GM21723 (cell line): ENCODE measurements around the gene EML1.
A peak's percentile ranks its signal among the peaks of the same experiment; 100 is the strongest.

ENCODE experiments used
- ATAC-seq: cut with Tn5 transposase; IDR thresholded peaks from one replicate; pipeline ENCODE4 v1.9.1; 2021; ENCODE audit warnings: mild to moderate bottlenecking, moderate library complexity; ENCODE audit not compliant: unreplicated experiment

Gene EML1

GRCh38 chr14:99793213-99794150, at the start of gene EML1:
Gene EML1 (plus strand): TSS chr14:99793413. CDS start chr14:99793477, 64 bp downstream.
- ATAC-seq = peak; percentile 95

GRCh38 chr14:99744199-99744872, 48.9 kb upstream of the EML1 start:
- no peak for ATAC-seq

DNA sequence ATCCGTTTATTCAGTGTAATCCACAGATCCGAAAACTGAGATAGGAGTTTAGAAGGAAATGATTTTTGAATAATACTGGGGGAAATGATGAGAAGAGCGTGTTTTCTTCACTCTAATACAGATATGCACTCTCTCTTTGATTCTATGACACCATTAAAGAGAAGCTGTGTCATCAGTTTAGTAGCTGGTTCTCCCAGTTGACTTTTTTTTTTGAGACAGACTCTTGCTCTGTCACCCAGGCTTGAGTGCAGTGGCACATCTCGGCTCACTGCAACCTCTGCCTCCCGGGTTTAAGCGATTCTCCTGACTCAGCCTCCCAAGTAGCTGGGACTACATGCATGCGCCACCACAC, 48.4 kb upstream of the EML1 start:
- no peak for ATAC-seq

GRCh38 chr14:99745307-99745951, 47.8 kb upstream of the EML1 start:
- no peak for ATAC-seq

DNA sequence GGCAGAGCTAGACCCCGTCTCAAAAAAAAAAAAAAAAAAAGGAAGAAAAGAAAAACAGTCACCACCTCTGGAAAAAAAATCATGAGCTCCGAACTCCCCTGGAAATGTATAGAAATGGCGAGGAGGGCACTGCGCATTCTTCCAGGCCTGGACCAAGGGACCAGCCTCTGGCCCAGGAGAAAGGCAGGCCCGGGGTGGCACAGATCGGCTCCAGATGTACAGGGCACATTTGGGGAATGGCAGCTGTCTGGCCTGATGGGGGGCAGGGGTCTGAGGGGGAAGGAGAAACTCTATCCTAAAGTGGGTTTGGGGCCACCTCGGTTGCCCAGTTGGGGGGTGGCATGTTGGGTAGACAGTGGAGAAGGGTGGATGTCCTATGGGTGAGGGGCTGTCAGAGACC, 46.0 kb upstream of the EML1 start:
- no peak for ATAC-seq

GRCh38 chr14:99747582-99748330, 45.5 kb upstream of the EML1 start:
- ATAC-seq = no peak

- ATAC-seq = no peak
These were observed 44.7 kb upstream of the EML1 start for GRCh38 chr14:99748529-99748928.

- ATAC-seq = no peak
These were observed 44.1 kb upstream of the EML1 start for GRCh38 chr14:99749142-99749541.

- ATAC-seq = no peak
These were observed 43.2 kb upstream of the EML1 start for GRCh38 chr14:99749763-99750715.

- ATAC-seq = no peak
These were observed 42.3 kb upstream of the EML1 start for GRCh38 chr14:99750746-99751450.

- no peak for ATAC-seq
These were observed 41.4 kb upstream of the EML1 start for GRCh38 chr14:99751539-99752485.

- ATAC-seq = no peak
These were observed 40.6 kb upstream of the EML1 start for GRCh38 chr14:99752486-99753121.

DNA sequence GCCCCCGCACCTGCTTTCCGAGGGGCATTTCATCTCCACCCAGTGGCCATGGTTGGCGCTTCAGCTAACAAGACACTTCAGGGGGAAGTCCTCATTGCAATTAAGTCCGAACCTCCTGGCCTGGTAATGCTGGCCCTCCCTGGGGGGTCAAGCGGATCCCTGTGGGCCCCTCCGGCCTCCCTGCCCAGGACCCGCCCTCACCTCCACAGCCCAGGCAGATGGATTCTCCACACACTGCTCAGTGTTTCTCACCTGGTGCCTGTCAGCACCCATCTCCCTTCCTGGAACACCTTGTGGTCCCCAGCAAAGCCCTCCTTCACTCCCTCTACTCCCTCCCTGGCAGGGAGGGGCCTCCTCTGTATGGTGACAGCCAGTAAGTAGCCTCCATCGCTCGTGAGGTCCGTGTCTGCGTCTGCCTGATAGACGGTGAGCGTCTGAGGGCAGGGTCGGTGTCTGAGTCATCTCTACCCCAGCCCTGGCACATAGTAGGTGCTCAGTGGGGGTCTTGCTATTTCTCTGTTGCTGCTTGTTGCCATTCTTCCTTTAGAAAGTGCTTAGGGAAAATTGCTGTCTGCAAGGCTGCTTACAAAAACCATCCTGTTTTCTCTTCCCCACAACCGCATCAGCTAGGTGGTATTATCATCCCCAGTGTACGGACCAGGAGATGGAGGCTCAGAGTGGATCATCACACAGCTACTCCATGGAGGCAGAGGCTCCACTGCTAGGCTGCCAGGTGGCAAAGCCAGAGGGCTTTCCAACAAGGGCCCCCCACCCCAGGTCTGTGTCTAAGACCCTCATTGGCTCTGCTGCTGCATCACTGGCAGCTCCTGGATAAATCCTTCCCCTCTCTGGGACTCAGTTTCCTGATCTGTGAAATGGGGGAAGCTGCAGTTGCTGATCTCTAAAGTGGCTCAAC, 39.7 kb upstream of the EML1 start:
- no peak for ATAC-seq

DNA sequence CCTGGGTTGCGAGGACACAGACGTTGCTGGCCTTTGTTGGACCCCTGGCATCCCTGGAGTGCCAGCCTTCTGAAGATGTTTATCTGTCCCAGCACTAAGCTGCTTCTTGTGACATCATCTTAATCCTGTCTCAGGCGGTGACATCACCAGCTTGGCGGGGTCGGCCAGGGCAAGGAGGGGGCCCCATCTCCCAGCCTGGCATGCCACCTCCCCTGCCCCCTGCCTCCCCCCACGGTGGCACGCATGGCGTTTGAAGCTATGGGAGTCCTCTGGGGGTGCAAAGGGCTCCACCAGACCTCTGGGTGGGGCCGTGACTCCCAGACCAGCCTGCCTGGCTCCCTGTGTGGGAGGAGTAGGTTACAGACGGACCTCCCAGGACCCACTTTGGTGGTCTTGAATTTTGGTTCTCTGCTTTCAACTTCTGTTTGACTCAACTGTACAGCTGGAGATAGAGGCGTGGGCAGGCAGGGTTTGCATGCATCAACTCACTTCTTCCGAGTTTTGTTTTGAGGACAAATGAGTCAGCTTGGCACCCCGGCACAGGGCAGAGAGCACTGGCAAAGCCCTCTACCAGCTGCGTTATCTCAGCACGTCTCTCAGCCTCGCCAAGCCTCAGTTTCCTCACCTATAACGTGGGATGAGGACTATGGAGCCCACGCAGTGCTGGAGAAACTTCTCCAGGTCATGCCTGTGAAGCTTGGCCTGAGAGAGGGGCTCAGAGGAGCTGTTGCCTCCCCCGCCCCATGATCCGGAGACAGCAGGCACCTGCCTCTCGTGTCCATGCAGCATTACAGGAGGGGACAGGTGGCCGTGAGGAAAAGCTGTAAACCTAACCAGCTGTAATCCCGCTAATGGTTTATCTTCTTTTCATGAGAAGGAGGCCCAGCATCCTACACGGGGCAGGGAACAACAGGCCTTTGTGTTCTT, 38.8 kb upstream of the EML1 start:
- ATAC-seq = no peak

DNA sequence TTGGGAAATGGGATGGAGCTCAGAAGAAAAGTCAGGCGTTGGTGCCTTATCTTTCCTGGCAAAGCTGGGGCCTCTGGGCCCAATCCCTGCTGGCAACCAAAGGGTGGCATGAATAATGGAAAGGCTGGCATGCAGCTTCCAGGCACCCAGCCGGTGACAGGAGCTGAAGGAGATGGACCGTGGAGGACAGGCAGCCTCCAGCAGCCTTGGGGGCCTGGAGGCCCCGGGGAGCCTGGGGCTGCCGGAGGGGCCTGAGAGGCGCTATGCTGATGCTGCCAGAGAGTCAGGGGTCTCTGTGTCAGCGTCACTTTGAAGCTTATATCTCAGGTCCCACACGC, 38.2 kb upstream of the EML1 start:
- ATAC-seq = no peak
